Jurkat, Clone E6-1 (cell line): ENCODE data around the gene APPBP2.
"Not testable (repeated sequence)": the region's sequence is repeated elsewhere in the genome, so short reads cannot be mapped to it uniquely, and the experiment has no call there.

ENCODE experiments used
- DNase-seq: peaks from one replicate; pipeline ENCODE4 v3.0.0-alpha.2; 2011; ENCODE audit warnings: low read depth, low spot score
- H3K4me3 ChIP-seq: 2 replicates; pipeline ENCODE4 v1.5.1; 2011; ENCODE audit warnings: mild to moderate bottlenecking, low read length, control low read depth, moderate library complexity

APPBP2 gene

DNA sequence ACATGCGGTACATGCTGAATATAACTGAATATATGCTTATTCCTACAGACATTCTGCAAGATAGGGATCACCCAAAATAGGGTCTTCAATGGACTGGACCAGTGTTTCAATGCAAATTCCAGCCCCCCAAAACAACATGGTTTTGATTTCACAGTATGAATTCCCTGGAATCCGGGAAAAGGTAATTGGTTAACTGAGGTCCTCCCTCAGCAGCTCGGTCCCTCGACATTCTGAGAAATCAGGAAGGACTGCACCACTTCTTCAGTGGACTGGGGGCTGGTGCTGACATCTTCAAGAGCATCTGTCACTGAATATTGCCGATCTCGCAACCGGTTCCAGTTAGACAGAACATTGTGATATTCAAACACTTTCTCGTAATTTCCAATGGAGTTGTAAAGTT lies 78.7 kb downstream of the APPBP2 start:
- H3K4me3 ChIP-seq: no peak overlapping the region
- DNase-seq: no peak

DNA sequence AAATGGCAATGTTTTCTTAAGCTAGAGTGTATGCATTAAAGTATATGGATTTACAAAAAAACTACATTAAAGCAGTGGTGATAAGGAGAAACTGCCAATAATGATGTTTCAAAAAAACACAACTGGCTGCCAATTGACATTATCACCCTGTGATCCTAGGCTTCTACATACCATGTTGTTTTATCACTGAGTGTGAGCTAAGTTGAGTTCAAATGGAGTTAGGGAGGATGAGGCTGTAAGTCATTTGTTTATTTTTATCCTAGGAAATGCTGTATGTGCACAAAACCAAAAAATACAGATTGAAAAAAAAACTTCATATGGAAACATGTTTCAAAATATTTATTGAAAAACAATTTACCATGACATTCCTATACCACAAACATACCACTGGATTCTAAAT lies 80.9 kb downstream of the APPBP2 start:
- no peak for DNase-seq
- no peak overlapping the region for H3K4me3 ChIP-seq

DNA sequence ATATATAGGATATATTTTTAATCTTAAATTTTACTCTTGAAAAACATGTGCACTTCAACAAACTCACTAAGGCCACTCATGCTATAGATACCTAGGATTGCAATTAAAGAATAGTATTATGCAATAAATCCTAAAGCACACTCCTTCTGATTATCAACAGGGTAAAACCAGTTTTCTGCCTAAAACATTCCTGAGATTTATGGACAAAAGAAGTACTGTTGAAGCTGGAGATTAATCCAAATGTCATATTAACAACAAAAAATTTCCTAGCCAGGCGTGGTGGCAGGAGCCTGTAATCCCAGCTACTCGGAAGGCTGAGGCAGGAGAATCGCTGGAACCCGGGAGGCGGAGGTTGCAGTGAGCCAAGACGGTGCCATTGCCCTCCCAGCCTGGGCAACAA lies 82.3 kb downstream of the APPBP2 start:
- no peak overlapping the region for H3K4me3 ChIP-seq
- no peak for DNase-seq

DNA sequence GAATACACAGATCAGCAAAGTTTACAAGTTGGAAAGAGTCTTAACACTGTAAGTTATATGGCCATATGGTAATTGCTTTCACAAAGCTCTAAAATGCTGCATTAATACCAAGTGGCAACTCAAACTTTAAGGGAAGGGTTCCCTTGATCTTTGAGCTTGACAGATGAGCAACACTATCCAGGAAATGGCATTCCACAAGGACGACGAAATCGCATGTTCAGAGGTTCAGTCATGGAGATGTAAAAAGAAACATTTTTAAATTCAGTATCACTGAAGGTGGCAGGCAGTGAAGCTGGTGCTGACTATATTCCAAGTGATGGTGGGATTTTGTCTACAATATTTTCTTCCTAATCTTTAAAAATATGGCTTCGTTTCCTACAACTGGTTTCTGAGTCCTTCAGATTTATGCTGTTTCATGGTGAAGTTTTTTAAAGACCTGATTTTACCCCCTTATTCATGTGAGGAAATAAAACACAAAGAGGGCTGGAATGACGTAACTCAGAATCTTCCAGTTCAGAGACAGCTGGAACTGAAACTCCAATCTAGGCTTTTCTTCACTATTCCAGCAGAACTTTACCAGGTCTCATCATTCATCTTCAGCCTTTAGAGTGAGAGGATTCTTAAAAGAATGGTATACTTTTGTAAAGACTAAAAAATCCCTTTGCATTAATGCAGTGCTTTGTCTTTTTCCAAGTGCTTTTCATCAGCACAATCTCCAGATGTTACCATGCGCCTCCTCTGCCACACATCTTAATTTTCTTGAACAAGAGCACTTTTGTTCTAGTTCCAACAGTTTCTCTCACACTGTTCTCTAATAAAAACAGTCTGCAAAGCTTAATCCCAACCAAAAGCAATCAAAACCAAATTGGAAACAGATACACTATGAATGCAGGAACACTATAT lies 83.5 kb downstream of the APPBP2 start:
- no peak overlapping the region for H3K4me3 ChIP-seq
- DNase-seq: no peak

DNA sequence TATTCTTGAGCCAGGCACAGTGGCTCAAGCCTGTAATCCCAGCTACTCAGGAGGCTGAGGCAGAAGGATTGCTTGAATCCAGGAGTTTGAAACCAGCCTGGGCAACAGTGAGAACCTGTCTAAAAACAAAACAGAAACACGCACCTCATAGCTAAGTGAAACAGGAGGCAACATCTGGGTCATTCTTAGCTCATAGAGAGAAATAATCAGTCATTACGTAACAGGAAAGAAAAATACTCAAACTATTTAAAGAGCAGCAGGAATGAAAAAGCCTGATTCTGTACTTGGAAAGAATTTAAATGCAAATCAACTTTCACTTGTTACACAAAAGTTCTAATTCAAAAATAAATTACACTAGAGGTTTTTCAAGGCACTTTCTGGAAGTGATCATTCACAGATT lies 86.5 kb downstream of the APPBP2 start:
- no peak for DNase-seq
- no peak overlapping the region for H3K4me3 ChIP-seq

DNA sequence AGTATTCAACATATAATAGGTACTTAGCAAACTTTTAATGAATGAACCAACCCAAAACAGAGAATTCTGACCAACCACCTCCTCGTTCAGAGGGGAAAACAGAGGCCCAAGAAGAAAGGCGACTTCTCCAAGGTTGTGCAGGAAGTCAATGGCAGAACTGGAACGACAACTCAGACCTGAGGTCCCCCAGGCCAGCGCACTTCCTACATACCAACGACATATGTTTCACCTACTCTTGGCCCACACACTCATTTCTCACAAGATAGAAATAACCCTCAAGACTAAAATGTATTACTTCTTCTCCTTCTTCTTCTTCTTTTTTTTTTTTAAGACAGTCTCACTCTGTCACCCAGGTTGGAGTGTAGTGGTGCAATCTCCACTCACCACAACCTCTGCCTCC lies 89.4 kb downstream of the APPBP2 start:
- H3K4me3 ChIP-seq: no peak overlapping the region
- no peak for DNase-seq

DNA sequence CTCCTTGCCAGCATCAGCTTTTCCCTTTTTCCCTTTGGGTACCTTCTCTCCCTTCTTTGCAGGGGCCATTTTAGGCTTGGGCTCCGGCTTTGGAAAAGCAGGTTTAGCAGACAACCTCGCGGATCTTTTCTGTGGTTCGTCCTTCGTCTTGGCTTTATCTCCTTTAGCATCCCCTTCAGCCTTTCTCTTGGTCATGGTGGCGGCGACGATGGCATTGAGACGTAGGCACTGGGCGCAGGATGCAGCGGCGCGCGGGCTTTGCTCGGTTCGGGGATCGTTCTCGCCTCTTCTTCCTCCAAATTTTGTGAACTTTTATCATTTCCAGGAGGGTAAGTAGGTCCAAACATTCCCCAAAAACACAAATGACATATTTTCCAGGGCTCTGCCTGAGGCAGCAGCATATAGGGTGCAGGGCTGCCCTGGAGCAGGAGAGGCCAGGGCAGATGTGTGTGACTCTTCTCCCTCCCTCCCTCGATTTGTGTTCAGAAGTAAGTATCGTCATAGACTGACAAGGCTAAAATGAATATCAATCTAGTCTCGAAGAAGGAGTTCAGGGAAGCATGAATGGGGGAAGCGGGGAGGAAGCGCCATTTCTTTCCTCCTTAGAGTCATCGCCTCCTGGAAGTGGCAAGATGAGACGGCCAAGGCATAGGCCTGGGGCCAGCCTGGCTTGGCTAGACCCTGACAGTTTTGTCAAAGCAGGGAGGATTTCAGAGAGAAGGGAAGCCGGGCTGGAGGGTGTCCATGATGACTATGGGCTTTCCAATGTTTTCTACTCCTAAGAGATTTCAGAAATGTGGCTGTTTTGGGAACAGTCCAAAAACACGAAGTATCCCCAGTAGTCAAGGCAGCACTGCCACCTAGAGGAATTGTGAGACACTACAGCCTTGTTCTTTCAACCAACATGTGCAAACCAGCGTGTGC lies 90.5 kb downstream of the APPBP2 start:
- H3K4me3 ChIP-seq: no peak overlapping the region
- DNase-seq: peak; percentile 59

DNA sequence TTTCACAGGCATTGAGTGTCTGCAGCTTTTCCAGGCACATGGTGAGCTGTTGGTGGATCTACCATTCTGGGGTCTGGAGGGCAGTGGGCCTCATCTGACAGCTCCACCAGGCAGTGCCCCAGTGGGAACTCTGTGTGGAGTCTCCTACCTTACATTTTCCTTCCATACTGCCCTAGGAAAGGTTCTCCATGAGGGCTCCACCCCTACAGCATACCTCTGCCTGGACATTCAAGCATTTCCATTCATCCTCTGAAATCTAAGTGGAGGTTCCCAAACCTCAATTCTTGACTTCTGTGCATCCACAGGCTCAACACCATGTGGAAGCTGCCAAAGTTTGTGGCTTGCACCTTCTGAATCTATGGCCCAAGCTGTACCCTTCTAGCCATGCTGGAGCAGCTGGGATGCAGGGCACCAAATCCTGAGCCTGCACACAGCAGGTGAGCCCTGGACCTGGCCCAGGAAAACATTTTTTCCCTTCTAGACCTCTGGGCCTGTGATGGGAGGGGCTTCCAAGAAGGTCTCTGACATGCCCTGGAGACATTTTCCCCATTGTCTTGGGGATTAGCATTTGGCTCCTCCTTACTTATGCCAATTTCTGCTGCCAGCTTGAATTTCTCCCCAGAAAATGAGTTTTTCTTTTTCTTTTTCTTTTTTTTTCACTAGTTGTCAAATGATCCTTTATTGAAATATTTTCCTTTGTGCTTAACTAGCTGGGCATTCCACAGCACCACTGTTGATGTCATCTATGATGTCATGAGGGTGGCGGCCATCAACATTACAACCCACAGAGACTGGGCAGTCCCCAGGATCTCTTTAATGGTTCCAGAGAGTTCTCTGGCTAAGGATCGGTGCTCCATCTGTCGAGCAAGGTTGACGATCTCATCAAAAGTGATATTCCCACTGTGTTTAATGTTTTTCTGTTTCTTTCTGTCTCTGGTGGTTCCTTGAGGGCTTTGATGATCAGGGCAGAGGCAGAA lies 92.7 kb downstream of the APPBP2 start:
- not testable (repeated sequence) for H3K4me3 ChIP-seq, DNase-seq

DNA sequence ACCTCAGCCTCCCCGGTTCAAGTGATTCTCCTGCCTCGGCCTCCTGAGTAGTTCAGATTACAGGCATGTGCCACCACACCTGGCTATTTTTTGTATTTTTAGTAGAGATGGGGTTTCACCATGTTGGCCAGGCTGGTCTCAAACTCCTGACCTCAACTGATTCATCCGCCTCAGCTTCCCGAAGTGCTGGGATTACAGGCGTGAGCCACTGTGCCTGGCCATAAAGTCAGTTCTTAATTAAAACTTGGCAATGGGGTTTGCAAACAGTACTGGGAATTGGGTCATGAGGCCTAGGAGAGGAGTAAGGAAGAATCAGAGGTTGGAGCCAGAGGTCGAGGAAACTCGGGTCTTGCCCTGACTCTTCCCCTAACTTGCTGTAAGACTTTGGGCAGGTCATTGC lies 95.5 kb downstream of the APPBP2 start:
- DNase-seq, H3K4me3 ChIP-seq: not testable (repeated sequence)

DNA sequence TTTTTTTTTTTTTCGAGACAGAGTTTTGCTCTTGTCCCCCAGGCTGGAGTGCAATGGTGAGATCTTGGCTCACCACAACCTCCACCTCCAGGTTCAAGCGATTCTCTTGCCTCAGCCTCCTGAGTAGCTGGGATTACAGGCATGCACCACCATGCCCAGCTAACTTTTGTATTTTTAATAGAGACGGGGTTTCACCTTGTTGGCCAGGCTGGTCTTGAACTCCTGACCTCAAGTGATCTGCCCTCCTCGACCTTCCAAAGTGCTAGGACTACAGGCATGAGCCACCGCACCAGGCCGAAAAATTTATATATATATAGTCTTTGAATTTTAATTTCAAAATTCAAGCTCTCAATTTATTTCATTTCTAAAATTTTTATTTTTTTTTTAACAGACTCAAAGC lies 97.6 kb downstream of the APPBP2 start:
- DNase-seq, H3K4me3 ChIP-seq: not testable (repeated sequence)

DNA sequence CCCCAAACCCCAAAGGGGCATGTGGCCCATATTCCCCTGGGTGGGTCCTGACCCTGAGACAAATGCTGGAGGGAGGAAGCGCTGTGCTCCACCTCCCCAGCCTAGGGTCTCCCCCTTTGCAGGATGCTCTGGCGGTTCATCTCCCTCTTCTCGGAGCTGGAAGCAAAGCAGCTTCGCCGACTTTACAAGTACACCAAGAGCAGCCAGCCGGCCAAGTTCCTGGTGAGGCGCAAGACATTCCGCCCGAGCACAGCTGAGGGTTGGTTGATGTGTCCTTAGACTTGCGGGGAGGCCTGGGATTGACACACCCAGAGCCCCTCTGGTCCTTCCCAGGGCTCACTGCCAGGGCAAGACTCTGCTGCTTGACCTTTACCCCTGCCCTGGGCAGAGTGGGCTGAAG lies 99.4 kb downstream of the APPBP2 start:
- no peak for DNase-seq
- no peak overlapping the region for H3K4me3 ChIP-seq

DNA sequence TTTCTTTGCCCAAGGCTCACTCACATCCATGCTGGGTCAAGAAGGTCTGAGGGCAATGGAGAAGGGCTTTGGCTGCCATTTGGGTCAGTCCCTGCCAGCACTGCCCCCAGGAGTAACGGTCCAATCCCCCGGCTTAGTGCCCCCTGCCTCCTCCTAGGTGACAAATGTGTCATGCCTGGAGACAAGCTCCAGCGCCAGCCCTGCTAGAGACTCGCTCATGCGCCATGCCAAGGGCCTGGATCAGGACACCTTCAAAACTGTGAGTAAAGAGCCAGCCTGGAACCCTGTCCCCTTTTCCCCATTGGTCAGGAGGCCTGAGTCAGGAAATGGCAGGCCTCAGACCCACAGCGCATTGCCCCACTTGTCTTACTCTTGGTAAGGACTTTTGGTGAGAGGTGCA lies 100.4 kb downstream of the APPBP2 start:
- no peak overlapping the region for H3K4me3 ChIP-seq
- no peak for DNase-seq

DNA sequence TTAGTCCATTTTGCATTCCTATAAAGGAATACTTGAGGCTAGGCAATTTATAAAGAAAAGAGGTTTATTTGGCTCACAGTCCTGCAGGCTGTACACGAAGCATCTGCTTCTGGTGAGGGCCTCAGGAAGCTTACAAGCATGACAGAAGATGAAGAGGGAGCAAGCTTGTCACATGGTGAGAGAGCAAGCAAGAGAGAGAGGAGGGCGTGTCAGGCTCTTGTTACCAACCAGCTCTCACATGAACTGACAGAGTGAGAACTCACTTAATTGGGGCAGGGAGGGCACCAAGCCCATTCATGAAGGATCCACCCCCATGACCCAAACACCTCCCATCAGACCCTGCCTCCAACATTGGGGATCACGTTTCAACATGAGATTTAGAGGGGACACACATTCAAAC lies 102.2 kb downstream of the APPBP2 start:
- no peak overlapping the region for H3K4me3 ChIP-seq
- DNase-seq: no peak

DNA sequence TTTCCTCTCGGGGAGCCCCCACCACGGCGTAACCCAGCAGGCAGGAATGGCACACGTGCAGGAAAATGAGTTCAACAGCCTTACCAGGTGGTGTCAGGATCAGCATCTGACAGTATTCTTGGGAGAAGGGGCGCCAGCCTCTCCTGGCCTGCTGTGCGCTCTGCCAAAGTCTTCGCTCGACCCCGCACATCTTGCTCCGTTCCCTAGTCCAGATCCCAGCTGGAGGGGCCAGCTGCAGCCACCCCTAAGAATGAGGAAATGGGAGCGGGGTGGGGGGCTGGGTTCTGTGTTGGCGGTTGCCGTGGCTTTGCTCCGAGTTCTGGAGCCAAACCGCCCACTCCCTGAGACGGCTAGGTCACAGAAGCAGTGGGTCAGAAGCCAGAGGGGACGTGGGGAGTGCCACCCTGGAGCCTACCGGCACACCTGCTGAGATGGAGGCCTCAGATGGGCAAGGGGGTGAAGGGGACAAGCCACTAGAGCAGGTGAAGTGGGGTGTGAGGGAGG lies 103.8 kb downstream of the APPBP2 start, which contains the start of gene CHCT1:
TSS of gene CHCT1 (plus strand) at position 328 of the 504 bp plus-strand sequence. CDS start at position 432, 104 bp downstream.
- no peak for DNase-seq
- H3K4me3 ChIP-seq: peak within 1 kb of the TSS; percentile 31

DNA sequence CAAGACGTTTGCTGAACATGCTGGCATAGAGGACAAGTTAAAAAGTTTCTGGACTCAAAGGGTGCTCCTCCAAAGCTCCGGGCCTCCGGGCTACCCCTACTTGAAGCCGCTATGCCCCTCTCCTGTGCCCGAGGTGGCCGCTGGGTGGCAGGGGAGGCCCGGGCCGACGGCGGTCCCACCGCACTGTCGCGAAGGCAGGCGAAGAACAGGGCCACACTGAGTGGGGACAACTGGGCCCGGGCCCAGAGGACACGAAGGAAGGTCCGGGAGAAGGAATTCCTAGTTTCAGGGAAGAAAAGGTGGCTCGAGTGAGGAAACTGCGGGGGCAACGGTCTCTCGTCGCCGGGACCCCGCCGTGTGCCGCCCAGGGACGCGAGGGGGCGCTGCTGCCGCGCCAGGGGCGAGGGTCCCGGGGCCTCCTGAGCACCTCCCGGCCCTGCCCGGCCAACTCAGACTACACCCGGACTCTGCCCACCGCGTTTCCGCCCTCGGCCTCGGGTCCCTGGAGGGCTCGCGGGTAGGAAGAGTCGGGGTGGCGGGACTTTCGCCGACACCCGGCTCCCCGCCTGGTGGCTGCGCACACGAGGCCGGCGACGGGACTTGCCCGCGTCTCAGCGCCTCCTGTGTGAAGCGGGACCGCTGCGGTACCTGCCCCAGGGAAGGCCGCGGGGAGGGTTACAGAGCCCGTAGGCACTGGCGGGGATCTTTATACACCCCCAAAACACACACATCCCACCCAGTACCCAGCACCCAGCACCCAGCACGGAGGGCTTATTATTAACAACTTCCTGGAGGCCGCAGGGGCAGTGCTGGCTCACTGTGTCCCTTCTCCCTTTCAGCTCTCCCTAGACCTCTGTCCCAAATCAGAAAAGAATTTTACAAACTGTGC lies 104.5 kb downstream of the APPBP2 start:
- peak overlapping the region; percentile 31 for H3K4me3 ChIP-seq
- peak; percentile 9 for DNase-seq

DNA sequence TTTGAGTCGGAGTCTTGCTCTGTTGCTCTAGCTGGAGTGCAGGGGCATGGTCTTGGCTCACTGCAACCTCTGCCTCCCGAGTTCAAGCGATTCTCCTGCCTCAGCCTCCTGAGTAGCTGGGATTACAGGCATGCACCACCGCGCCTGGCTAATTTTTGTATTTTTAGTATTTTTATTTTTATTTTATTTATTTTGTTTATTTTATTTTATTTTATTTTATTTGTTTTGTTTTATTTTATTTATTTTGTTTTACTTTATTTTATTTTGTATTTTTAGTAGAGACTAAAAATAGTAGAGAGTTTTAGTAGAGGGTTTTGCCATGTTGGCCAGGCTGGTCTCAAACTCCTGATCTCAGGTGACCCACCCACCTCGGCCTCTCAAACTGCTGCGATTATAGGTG lies 106.2 kb downstream of the APPBP2 start:
- not testable (repeated sequence) for H3K4me3 ChIP-seq

DNA sequence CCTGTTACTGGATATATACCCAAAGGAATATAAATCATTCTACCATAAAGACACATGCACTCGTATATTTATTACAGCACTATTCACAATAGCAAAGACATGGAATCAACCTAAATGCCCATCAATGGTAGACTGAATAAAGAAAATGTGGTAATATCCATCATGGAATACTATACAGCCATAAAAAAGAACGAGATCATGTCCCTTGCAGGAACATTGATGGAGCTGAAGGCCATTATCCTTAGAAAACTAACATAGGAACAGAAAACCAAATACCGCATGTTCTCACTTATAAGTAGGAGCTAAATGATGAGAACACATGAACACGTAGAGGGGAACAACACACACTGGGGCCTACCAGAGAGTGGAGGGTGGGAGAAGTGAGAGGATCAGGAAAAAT lies 107.0 kb downstream of the APPBP2 start:
- not testable (repeated sequence) for H3K4me3 ChIP-seq, DNase-seq

More for the DNA sequence above, 106.2 kb downstream of the APPBP2 start:
- not testable (repeated sequence) for DNase-seq
